BE2C (cell line): Measurements from ENCODE around the gene PARD6B.

ENCODE experiments used
- DNase-seq: peaks from one replicate; pipeline ENCODE4 v3.0.0-alpha.2; 2020
- H3K27me3 ChIP-seq: fragments of 250-450 bp; sonication (Bioruptor Pico); 2 replicates; pipeline ENCODE4 v1.5.1; 2020; ENCODE audit warnings: mild to moderate bottlenecking
- H3K36me3 ChIP-seq: fragments of 250-450 bp; sonication (Bioruptor Pico); 2 replicates; pipeline ENCODE4 v1.5.1; 2020; ENCODE audit warnings: mild to moderate bottlenecking
- H3K4me1 ChIP-seq: fragments of 250-450 bp; sonication (Bioruptor Pico); 2 replicates; pipeline ENCODE4 v1.5.1; 2020
- H3K4me3 ChIP-seq: 2 replicates; pipeline ENCODE4 v1.5.1; 2011; ENCODE audit warnings: low read depth, low read length
- H3K9me3 ChIP-seq: fragments of 250-450 bp; sonication (Bioruptor Pico); 2 replicates; pipeline ENCODE4 v1.5.1; 2020
- TF ChIP-seq, protein P1 (sequence below): IDR thresholded peaks from 2 replicates; pipeline ENCODE4 v1.5.1; 2012; ENCODE audit warnings: mild to moderate bottlenecking, low read depth, low read length

PARD6B gene

DNA sequence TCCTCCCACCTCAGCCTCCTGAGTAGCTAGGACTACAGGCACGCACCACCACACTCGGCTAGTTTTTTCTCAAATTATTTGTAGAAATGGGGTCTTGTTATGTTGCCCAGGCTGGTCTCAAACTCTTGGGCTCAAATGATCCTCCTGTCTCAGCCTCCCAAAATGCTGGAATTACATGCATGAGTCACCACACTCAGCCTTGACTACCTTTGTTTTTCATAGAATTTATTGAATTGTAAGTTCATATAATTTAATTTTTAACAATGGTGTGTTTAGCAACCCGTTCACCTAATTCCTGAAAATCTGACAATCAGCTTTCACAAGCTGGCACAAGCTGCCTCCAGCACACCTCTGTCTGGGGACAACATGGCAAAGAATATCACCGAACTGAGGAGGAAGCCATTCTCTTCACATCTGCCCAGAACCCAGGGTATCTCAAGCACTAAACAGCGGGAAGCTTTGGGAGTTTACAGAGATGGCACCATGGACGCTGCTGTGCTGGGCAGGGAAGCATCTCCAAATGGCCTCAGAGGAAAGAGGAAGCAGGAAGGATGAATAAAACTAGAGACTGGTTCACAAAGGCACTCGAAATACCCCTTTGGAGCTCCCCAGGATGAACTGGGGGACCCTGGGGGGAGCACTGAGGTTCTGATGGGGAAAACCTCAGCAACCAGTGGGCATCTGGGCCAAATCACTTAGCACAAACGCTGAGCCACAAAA is 43.0 kb upstream of the PARD6B start:
- TF ChIP-seq, protein P1, sequence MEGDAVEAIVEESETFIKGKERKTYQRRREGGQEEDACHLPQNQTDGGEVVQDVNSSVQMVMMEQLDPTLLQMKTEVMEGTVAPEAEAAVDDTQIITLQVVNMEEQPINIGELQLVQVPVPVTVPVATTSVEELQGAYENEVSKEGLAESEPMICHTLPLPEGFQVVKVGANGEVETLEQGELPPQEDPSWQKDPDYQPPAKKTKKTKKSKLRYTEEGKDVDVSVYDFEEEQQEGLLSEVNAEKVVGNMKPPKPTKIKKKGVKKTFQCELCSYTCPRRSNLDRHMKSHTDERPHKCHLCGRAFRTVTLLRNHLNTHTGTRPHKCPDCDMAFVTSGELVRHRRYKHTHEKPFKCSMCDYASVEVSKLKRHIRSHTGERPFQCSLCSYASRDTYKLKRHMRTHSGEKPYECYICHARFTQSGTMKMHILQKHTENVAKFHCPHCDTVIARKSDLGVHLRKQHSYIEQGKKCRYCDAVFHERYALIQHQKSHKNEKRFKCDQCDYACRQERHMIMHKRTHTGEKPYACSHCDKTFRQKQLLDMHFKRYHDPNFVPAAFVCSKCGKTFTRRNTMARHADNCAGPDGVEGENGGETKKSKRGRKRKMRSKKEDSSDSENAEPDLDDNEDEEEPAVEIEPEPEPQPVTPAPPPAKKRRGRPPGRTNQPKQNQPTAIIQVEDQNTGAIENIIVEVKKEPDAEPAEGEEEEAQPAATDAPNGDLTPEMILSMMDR: no peak
- peaks cover 25% of the 10 kb centered on the region for H3K4me1 ChIP-seq
- no peak overlapping the region for H3K4me3 ChIP-seq
- no peaks in the 10 kb centered on the region for H3K36me3 ChIP-seq
- H3K9me3 ChIP-seq: no peaks in the 10 kb centered on the region
- no peak for DNase-seq
- no peaks in the 10 kb centered on the region for H3K27me3 ChIP-seq

DNA sequence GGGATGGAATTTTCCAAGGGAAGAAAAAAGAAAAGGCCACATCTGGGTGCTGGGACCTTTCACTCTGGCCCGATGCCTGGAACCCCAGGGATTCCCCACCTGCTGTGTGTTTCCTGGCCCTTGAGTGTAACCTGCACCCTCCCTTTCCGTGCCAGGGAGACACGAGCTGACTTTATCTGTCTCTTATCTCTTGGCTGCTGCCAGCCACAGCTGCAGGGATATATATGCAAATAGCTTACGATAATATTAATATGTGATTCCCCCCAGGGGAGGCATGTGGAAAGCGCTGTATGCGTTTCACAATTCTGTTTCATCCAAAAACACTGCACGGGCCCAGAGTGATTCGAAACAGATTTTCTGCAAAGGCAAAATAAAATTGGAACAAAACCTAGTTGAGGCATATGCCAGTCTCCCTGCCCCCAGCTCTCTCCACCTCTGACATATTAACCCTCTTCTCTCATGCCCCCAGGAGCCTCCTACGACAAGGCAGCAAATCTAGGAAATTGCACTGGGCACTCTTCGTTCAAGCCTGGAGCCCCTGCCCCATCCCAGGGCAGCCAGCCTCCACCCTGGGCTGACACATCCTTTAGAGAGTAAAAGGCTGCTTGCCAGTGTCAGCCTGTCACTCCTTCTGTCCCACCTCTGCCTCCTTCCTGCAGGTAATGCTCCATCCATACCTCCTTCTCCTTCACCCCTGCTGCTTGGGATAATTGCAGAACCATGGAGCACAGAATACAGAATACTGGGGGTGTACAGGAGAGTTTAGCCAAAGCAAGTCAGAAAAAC is 41.3 kb upstream of the PARD6B start:
- DNase-seq: peak; percentile 40
- TF ChIP-seq, protein P1: no peak
- no peaks in the 10 kb centered on the region for H3K27me3 ChIP-seq
- no peaks in the 10 kb centered on the region for H3K9me3 ChIP-seq
- H3K4me1 ChIP-seq: peaks cover 25% of the 10 kb centered on the region
- H3K4me3 ChIP-seq: peak overlapping the region; percentile 59
- H3K36me3 ChIP-seq: no peaks in the 10 kb centered on the region

DNA sequence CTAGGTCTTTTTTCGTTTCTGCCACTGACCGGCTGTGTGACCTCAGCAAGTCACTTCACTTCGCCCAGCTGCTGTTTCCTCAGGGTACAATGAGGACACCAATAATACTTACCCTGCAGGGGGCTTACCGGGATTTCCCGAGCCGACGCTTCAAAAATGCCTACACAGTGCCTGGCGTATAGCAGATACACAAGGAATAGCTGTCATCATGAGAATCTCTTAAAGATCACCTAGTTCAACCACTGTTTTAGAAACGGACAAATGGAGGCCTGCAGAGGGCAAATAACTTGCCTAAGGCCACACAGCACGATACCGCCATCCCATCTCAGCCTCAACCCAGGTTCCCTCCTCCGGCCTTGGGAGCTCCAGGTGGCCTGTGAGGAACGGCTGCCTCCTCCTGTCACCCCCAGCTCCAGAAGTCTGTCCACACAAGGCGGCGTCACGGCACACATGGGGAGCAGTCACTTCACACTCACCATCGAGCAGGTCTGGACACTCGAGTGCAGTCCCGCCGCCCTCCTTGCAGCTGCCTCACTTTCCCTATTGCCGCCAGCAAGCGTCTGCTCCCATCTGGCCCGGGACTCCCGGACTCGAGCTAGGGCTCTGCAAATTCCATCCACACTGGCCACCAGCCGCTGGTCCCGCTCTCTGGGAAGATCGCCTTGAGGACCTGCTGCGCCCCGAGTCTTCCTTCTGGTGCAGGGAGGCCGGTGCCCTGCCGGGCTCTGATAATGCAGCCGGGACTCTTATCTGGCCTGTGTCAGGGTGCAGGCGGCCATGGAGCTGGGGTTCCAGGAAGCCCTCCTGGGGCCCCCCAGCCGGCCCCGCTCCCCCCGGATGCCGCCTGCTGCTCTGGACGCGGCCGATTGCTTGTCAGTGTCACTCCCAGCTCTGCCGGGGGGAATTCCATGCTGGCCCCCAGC is 40.5 kb upstream of the PARD6B start, which contains the start of gene RIPOR3:
Gene RIPOR3 (minus strand): TSS at position 893 of the 923 bp plus-strand sequence. CDS start 414 bp downstream, at position 479.
- H3K9me3 ChIP-seq: no peaks in the 10 kb centered on the region
- peaks cover 25% of the 10 kb centered on the region for H3K4me1 ChIP-seq
- TF ChIP-seq, protein P1: no peak; the same call in 1 of the 2 replicates
- no peaks in the 10 kb centered on the region for H3K27me3 ChIP-seq
- no peaks in the 10 kb centered on the region for H3K36me3 ChIP-seq
- DNase-seq: peak; percentile 47
- H3K4me3 ChIP-seq: peak within 1 kb of the TSS; percentile 59

DNA sequence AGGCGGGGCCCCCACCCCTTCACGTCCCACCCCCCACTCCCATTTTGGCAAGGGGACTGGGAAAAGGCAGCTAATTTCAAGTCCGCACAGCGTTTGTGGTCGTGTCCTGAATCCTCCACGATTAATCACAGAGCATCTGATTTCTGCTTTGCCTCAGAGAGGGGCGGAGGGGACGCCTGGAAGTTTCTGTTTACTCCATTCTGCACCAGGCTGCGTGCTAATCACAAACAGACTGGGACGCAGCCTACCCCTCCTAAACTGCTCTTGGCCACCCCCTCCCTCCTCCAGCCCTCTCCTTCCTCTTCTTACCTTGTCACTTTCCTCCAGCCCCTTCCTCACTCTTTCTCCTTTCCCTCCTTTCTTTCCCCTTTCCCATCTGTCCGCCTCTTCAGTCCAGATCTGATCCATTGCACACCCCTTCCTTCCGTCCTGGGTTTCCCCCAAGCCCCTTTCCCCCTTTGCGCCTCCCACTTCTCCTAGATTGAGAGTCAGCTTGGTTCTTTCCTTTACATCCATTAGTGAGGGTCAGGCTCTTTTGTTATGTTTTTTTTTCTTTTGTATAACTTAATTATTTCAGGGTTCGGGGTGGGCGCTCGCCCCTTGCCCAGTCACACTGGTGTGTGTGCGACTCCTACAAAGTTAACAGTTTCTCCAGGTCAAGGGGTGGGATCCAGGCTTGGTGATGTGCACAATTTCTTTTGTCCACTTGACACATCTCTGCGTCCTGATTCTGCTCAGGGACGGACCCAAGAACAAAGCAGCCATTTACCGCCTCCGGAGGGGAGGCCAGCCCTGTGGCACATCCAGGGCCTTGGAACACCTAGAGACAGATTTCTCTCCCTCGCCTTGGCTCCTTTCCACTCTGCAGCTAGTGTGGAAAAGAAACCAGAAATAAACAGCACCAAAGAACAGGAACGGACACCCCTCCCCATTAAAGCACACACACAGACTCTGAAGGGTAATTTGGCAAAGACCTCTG is 39.5 kb upstream of the PARD6B start:
- DNase-seq: peak; percentile 40
- no peaks in the 10 kb centered on the region for H3K9me3 ChIP-seq
- TF ChIP-seq, protein P1: no peak
- H3K4me1 ChIP-seq: peaks cover 25% of the 10 kb centered on the region
- peak overlapping the region; percentile 59 for H3K4me3 ChIP-seq
- no peaks in the 10 kb centered on the region for H3K36me3 ChIP-seq
- no peaks in the 10 kb centered on the region for H3K27me3 ChIP-seq

DNA sequence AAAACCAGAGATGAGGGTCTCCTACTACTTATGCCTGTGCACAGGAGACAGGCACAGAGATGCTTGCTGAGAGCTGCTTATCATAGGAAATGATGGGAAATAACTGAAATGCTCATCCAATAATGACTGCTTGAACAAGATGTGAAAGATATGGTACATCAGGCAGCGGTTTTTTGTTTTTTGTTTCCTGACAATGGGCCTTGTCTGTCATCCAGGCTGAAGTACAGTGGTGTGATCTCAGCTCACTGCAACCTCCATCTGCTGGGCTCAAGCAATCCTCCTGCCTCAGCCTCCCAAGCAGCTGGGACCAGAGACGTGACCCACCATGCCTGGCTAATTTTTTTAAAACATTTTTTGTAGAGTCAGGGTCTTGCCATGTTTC is 38.8 kb upstream of the PARD6B start:
- TF ChIP-seq, protein P1: no peak
- Histone ChIP-seq H3K4me3 (no peak overlapping the region), H3K36me3 (no peaks in the 10 kb centered on the region), H3K9me3 (no peaks in the 10 kb centered on the region), H3K4me1 (peaks cover 25% of the 10 kb centered on the region), H3K27me3 (no peaks in the 10 kb centered on the region)
- DNase-seq: no peak
